Dermis blood vessel endothelial cell (primary cell): ENCODE measurements around the gene ARHGAP33. TPM values are rescaled to one million over a fixed set of nuclear protein-coding genes. Genes with fewer than 3 reads are reported as not detected.
"Not testable (repeated sequence)": the region's sequence is repeated elsewhere in the genome, so short reads cannot be mapped to it uniquely, and the experiment has no call there.

Experiments
- DNase-seq: peaks from one replicate; pipeline ENCODE4 v3.0.0; 2010
- total RNA-seq: library from RNA; depleted of rRNA; stranded (reverse); fragments of >200 nt; gene quantifications from 2 replicates; pipeline ENCODE4 v1.2.3, GENCODE V29; 2014

ARHGAP33 gene
- total RNA-seq, 1 donor from 2014 or later = 4.8 TPM

DNA sequence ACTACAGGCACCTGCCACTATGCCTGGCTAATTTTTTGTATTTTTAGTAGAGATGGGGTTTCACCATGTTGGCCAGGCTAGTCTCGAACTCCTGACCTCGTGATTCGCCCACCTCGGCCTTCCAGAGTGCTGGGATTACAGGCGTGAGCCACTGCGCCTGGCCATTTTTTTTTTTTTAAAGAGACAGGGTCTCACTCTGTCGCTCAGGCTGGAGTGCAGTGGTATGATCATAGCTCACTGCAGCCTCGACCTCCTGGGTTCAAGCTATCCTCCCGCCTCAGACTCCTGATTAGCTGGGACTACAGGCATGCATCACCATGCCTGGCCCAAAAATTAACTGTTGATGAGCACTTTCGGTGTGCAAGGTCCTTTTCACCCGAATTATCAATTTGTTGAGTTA lies 60.7 kb downstream of the ARHGAP33 start:
- DNase-seq = not testable (repeated sequence)

Other genes starting within 250 kb of the ARHGAP33 start
- 0.09 TPM in 1 of 2 replicates, not detected in the other for gene SBSN, start 247.3 kb upstream of the ARHGAP33 start, total RNA-seq
- not detected in 2 replicates for gene GAPDHS, start 242.1 kb upstream of the ARHGAP33 start, total RNA-seq
- gene TMEM147, start 229.9 kb upstream of the ARHGAP33 start, total RNA-seq = 57.4 and 68.8 TPM in 2 replicates
- gene ATP4A, start 211.9 kb upstream of the ARHGAP33 start, total RNA-seq = not detected in 2 replicates
- not detected in 2 replicates for gene PMIS2, start 189.4 kb upstream of the ARHGAP33 start, total RNA-seq
- gene HAUS5, start 162.8 kb upstream of the ARHGAP33 start, total RNA-seq = 4.8 and 11.1 TPM in 2 replicates
- gene RBM42, start 146.5 kb upstream of the ARHGAP33 start, total RNA-seq = 45.4 and 47.6 TPM in 2 replicates
- 0.09 and 0.17 TPM in 2 replicates for gene ETV2, start 133.8 kb upstream of the ARHGAP33 start, total RNA-seq
- 236 and 493 TPM in 2 replicates for gene COX6B1, start 127.2 kb upstream of the ARHGAP33 start, total RNA-seq
- 0.09 TPM in 1 of 2 replicates, not detected in the other for gene UPK1A, start 109.0 kb upstream of the ARHGAP33 start, total RNA-seq
- not detected in 2 replicates for gene ZBTB32, start 71.0 kb upstream of the ARHGAP33 start, total RNA-seq
- gene KMT2B, start 57.6 kb upstream of the ARHGAP33 start, total RNA-seq = 7.3 and 15.4 TPM in 2 replicates
- 1.9 and 2.2 TPM in 2 replicates for gene IGFLR1, start 33.1 kb upstream of the ARHGAP33 start, total RNA-seq
- 2.9 and 7.8 TPM in 2 replicates for gene U2AF1L4, start 30.1 kb upstream of the ARHGAP33 start, total RNA-seq
- 15.1 and 16.1 TPM in 2 replicates for gene PSENEN, start 29.9 kb upstream of the ARHGAP33 start, total RNA-seq
- 4.7 and 8.2 TPM in 2 replicates for gene LIN37, start 27.0 kb upstream of the ARHGAP33 start, total RNA-seq
- 0.17 and 1.2 TPM in 2 replicates for gene HSPB6, start 18.5 kb upstream of the ARHGAP33 start, total RNA-seq
- gene PROSER3, start 17.4 kb upstream of the ARHGAP33 start, total RNA-seq = 3.3 and 3.7 TPM in 2 replicates
- gene PRODH2, start 37.3 kb downstream of the ARHGAP33 start, total RNA-seq = not detected in 2 replicates
- gene NPHS1, start 76.9 kb downstream of the ARHGAP33 start, total RNA-seq = not detected in 2 replicates
- gene KIRREL2, start 81.3 kb downstream of the ARHGAP33 start, total RNA-seq = not detected in 2 replicates
- gene APLP1, start 93.0 kb downstream of the ARHGAP33 start, total RNA-seq = 1.9 and 2.5 TPM in 2 replicates
- gene NFKBID, start 125.0 kb downstream of the ARHGAP33 start, total RNA-seq = 2.7 and 3.2 TPM in 2 replicates
- 0.19 TPM in 1 of 2 replicates, not detected in the other for gene HCST, start 127.0 kb downstream of the ARHGAP33 start, total RNA-seq
- not detected in 2 replicates for gene TYROBP, start 132.7 kb downstream of the ARHGAP33 start, total RNA-seq
- 3.6 and 3.7 TPM in 2 replicates for gene LRFN3, start 160.8 kb downstream of the ARHGAP33 start, total RNA-seq
- 10.1 and 19.6 TPM in 2 replicates for gene SDHAF1, start 219.6 kb downstream of the ARHGAP33 start, total RNA-seq
- 0.17 TPM in 1 of 2 replicates, not detected in the other for gene SYNE4, start 233.2 kb downstream of the ARHGAP33 start, total RNA-seq
- 12.3 and 15.3 TPM in 2 replicates for gene ALKBH6, start 238.6 kb downstream of the ARHGAP33 start, total RNA-seq